Breast epithelium (tissue), 4 donors: ENCODE results near the gene NIPSNAP2. TPM values are rescaled to one million over a fixed set of nuclear protein-coding genes. Genes with fewer than 3 reads are reported as not detected.

Source experiments
- DNase-seq, 2 donors: peaks; one replicate each; pipeline ENCODE4 v3.0.0-alpha.2; 2019; ENCODE audit warnings: low spot score in 2 of 2
- H3K27ac ChIP-seq, 2 donors: fragments of 200-600 bp; sonication (generic) in 1 of 2; one replicate each; pipeline ENCODE4 v1.5.1; 2016 to 2019; ENCODE audit warnings: mild to moderate bottlenecking in 1 of 2
- H3K27me3 ChIP-seq, 2 donors: fragments of 200-600 bp; sonication (generic) in 1 of 2; one replicate each; pipeline versions ENCODE4 v1.5.1 to v1.6.0; 2017 to 2019; ENCODE audit warnings: control low read depth in 1 of 2, mild to moderate bottlenecking in 1 of 2
- H3K36me3 ChIP-seq: fragments of 200-600 bp; one replicate; pipeline ENCODE4 v1.5.1; 2019
- H3K4me1 ChIP-seq, 2 donors: fragments of 200-600 bp; sonication (generic); one replicate each; pipeline ENCODE4 v1.5.1; 2016 to 2019; ENCODE audit warnings: control low read depth in 1 of 2
- H3K4me3 ChIP-seq, 3 donors: fragments of 200-600 bp; sonication (generic); 1 replicate in 2 of 3; 2 replicates in 1 of 3; pipeline ENCODE4 v1.5.1; 2016 to 2019; ENCODE audit warnings: mild to moderate bottlenecking in 3 of 3, moderate library complexity in 2 of 3
- H3K9me3 ChIP-seq, 2 donors: fragments of 200-600 bp; sonication (generic) in 1 of 2; one replicate each; pipeline ENCODE4 v1.5.1; 2016 to 2019; ENCODE audit warnings: control low read depth in 1 of 2
- POLR2A ChIP-seq: fragments of 450-650 bp; IDR thresholded peaks from one replicate; pipeline ENCODE4 v1.6.1; 2016; ENCODE audit warnings: antibody characterized with exemption, mild to moderate bottlenecking, moderate library complexity
- POLR2AphosphoS5 ChIP-seq, 3 donors: sonication (generic); formaldehyde crosslinking; IDR thresholded peaks; one replicate each; pipeline ENCODE4 v1.6.1; 2017; ENCODE audit warnings: antibody characterized with exemption in 3 of 3
- intact Hi-C: fragments of 100-400 bp; cut with DNase I; formaldehyde crosslinking; loops from one replicate; pipeline ENCODE4 v1.15.1; 2023; ENCODE audit warnings: low total_unique reads
- total RNA-seq, 3 donors: library from RNA; depleted of rRNA; stranded (reverse); fragments of >200 nt; gene quantifications; one replicate each; pipeline ENCODE4 v1.1.0, GENCODE V29; 2016
- TF ChIP-seq, protein P1 (sequence below), 3 donors: fragments of 450-650 bp; IDR thresholded peaks; one replicate each; pipeline ENCODE4 v1.5.1; 2016 to 2017; ENCODE audit warnings: antibody characterized with exemption in 3 of 3, mild to moderate bottlenecking in 3 of 3, moderate library complexity in 3 of 3

The NIPSNAP2 gene
- total RNA-seq, result 100 to 1,000 TPM in 1 of 3 donors, 10 to 100 TPM in 2; 79.8 to 128 (median 87.2) TPM

- Histone ChIP-seq H3K27me3 (no peaks in the 10 kb centered on the region), H3K9me3 (no peaks in the 10 kb centered on the region), H3K4me3 (peak within 1 kb of the TSS; percentile 61 to 95 (median 64)), H3K4me1 (peaks cover 0 to 5% of the 10 kb centered on the region in 2 donors), H3K27ac (peak within 1 kb of the TSS; percentile 94 to 96), H3K36me3 (no peaks in the 10 kb centered on the region)
- peak; percentile 44 to 64 for DNase-seq
- no peak for TF ChIP-seq POLR2A
- TF ChIP-seq POLR2AphosphoS5 (IDR thresholded peaks at IDR 0.05), result no peak
- TF ChIP-seq, protein P1, sequence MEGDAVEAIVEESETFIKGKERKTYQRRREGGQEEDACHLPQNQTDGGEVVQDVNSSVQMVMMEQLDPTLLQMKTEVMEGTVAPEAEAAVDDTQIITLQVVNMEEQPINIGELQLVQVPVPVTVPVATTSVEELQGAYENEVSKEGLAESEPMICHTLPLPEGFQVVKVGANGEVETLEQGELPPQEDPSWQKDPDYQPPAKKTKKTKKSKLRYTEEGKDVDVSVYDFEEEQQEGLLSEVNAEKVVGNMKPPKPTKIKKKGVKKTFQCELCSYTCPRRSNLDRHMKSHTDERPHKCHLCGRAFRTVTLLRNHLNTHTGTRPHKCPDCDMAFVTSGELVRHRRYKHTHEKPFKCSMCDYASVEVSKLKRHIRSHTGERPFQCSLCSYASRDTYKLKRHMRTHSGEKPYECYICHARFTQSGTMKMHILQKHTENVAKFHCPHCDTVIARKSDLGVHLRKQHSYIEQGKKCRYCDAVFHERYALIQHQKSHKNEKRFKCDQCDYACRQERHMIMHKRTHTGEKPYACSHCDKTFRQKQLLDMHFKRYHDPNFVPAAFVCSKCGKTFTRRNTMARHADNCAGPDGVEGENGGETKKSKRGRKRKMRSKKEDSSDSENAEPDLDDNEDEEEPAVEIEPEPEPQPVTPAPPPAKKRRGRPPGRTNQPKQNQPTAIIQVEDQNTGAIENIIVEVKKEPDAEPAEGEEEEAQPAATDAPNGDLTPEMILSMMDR (IDR thresholded peaks at IDR 0.05), result peak in 1 of 3 donors; percentile 96
- intact Hi-C loops, result loop anchor here (5.0 kb wide), 1 partner anchor 527 kb away; no protein-coding TSS in a partner anchor
These were observed at the start of gene NIPSNAP2 for GRCh38 chr7:55964261-55965099. NIPSNAP2 (plus strand) TSS chr7:55964585; CDS start chr7:55964610, 25 bp downstream.

DNA sequence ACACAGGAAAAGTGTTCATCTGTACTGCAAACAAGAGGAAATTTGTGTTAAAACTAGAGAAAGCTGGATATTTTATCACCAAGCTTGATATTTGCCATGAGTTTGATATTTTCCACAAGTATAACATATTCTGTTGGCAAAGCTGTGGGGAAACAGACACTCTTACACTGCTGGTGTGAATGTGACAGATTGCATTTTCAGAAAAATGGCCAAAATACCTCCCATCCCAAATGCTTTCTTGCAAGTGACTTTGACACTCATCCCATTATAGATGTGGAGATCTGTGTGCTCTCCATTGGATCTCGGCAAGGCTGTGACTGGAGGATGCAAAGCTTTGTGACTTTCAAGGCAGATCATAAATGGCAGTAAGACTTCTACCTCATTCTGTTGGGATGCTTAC lies 46.6 kb upstream of the NIPSNAP2 start:
- no peak for DNase-seq
- Histone ChIP-seq H3K36me3 (no peaks in the 10 kb centered on the region), H3K27me3 (no peaks in the 10 kb centered on the region), H3K9me3 (no peaks in the 10 kb centered on the region), H3K4me3 (no peak overlapping the region), H3K27ac (no peak overlapping the region), H3K4me1 (no peaks in the 10 kb centered on the region)
- TF ChIP-seq POLR2AphosphoS5 (IDR thresholded peaks at IDR 0.05) (no peak), POLR2A (no peak)
- TF ChIP-seq, protein P1 (IDR thresholded peaks at IDR 0.05), result no peak
- intact Hi-C loops, result no loop called here

DNA sequence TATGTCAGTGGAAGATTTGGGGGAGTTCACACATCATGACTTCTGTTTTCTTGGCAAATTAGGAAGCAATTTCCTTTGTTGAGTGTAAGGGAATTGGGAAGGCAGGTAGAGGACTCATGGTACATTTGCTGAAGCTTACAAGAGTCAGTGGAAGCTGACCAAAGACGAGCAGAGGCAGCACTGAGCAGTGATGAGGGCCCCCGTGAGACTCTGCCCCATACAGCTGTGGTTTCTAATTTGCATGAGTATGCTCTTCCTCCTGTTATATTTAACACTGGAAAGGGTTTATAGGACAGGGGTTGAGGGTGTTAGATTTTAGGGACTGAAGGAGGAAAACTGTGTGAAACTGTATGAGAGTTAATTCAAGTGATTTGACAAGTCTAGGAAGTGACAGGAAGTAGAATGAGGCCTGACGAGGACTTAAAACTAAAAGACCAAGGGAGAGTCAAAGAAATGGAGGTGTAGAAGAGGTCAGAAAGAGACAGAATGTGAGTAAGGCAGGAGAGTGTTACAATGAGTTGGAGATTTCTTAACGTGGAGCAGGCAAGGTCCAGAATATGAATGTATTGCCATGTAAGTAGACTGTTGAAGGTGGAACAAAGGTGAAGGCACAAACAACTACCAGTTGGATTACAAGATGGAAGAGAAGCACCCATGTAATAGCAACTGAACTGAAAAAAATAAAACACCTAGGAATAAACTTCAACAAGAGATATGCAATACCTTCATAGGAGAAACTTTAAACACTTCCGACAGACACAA lies 36.2 kb upstream of the NIPSNAP2 start:
- no peaks in the 10 kb centered on the region for H3K9me3 ChIP-seq
- H3K36me3 ChIP-seq, result no peaks in the 10 kb centered on the region
- intact Hi-C loops, result no loop called here
- H3K27ac ChIP-seq, result no peak overlapping the region
- H3K27me3 ChIP-seq, result no peaks in the 10 kb centered on the region
- no peak overlapping the region for H3K4me3 ChIP-seq
- TF ChIP-seq POLR2A, result no peak
- TF ChIP-seq, protein P1 (IDR thresholded peaks at IDR 0.05), result no peak
- no peak for TF ChIP-seq POLR2AphosphoS5 (IDR thresholded peaks at IDR 0.05)
- DNase-seq, result no peak
- no peaks in the 10 kb centered on the region for H3K4me1 ChIP-seq

DNA sequence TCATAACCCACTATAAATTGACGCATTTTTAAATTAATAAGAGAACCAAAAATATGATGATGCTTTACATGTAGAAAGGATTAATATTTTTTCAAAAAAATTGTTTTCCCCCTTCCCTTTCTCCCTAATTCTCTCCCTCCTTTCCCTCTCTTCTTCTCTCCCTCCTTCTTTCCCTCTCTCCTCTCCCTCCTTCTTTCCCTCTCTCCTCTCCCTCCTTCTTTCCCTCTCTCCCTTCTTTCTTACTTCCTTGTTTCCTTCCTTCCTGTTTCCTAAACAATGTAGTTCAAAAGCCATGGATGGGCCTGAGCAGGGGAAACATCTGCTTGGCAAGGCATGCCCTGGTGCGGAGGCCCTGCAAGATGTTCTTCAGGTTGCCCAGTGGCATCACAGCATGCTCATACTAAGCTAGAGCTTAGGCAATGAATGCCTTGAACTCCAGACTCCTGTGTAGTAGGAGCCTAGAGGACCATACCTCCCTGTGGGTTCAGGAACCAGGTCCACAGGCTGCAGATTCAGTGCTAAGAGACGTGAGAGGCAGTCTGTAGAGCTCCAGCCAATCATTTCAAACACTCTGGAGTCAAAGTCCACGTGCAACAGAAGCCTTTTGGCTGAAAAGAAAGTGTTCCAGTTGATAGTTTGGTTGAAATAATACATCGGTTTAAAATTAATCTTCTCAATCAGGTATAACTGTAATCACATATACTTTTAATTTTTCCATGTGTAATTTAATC lies 32.8 kb upstream of the NIPSNAP2 start:
- H3K4me3 ChIP-seq, result no peak overlapping the region
- TF ChIP-seq POLR2AphosphoS5 (IDR thresholded peaks at IDR 0.05) (no peak), POLR2A (no peak)
- TF ChIP-seq, protein P1 (IDR thresholded peaks at IDR 0.05), result no peak
- H3K27me3 ChIP-seq, result no peaks in the 10 kb centered on the region
- intact Hi-C loops, result no loop called here
- H3K36me3 ChIP-seq, result no peaks in the 10 kb centered on the region
- peaks cover 4 to 21% of the 10 kb centered on the region in 2 donors for H3K9me3 ChIP-seq
- no peak for DNase-seq
- no peaks in the 10 kb centered on the region for H3K4me1 ChIP-seq
- no peak overlapping the region for H3K27ac ChIP-seq
